ENCODE data around the gene SHH.

GRCh38 chr7:155851892-155852291 lies 39.6 kb upstream of the SHH start:
- no peak for TF ChIP-seq CTCF (IDR thresholded peaks at IDR 0.05)
- no peak for TF ChIP-seq POLR2A (IDR thresholded peaks at IDR 0.05)

Data from testis (tissue), 2 donors.